Neural cell (in vitro differentiated cells): Measurements from ENCODE around the gene GPHN. TPM values are rescaled to one million over a fixed set of nuclear protein-coding genes. Genes with fewer than 3 reads are reported as not detected.

Experiments used
- H2AFZ ChIP-seq: fragments of 200-600, 300-800 bp; sonication (generic), shearing (Covaris generic); 2 replicates; pipeline ENCODE4 v1.6.0; 2014; ENCODE audit warnings: low read depth, mild to moderate bottlenecking, antibody characterized with exemption, low read length, moderate library complexity
- H3F3A ChIP-seq: fragments of 200-600 bp; shearing (Covaris generic); 2 replicates; pipeline ENCODE4 v1.6.1; 2016; ENCODE audit warnings: mild to moderate bottlenecking, moderate library complexity, mixed read lengths, antibody characterized with exemption, low read length; ENCODE audit not compliant: insufficient read depth, poor library complexity, severe bottlenecking
- H3K27ac ChIP-seq: fragments of 200-600, 300-800 bp; sonication (generic), shearing (Covaris generic); 2 replicates; pipeline ENCODE4 v1.5.1; 2014; ENCODE audit warnings: mild to moderate bottlenecking, low read length, moderate library complexity
- H3K27me3 ChIP-seq: fragments of 300-800, 200-600 bp; sonication (generic), shearing (Covaris generic); 2 replicates; pipeline ENCODE4 v1.6.0; 2014; ENCODE audit warnings: mild to moderate bottlenecking, low read depth, low read length, moderate library complexity; ENCODE audit not compliant: insufficient read depth
- H3K36me3 ChIP-seq: fragments of 300-800, 200-600 bp; sonication (generic), shearing (Covaris generic); 2 replicates; pipeline ENCODE4 v1.5.1; 2014; ENCODE audit warnings: mild to moderate bottlenecking, antibody characterized with exemption, low read length, moderate library complexity; ENCODE audit not compliant: insufficient read depth
- H3K4me2 ChIP-seq: fragments of 300-800, 200-600 bp; sonication (generic), shearing (Covaris generic); 2 replicates; pipeline ENCODE4 v1.6.0; 2014; ENCODE audit warnings: mild to moderate bottlenecking, low read length
- H3K4me3 ChIP-seq: fragments of 300-800, 200-600 bp; sonication (generic), shearing (Covaris generic); 2 replicates; pipeline ENCODE4 v1.5.1; 2014; ENCODE audit warnings: mild to moderate bottlenecking, low read length, moderate library complexity
- H3K79me2 ChIP-seq: fragments of 200-600 bp; shearing (Covaris generic); replicated peaks from 2 replicates; pipeline ENCODE4 v1.6.0; 2014; ENCODE audit warnings: mild to moderate bottlenecking, low read length, moderate library complexity; ENCODE audit not compliant: insufficient read depth
- H3K9ac ChIP-seq: fragments of 300-800, 200-600 bp; sonication (generic), shearing (Covaris generic); 2 replicates; pipeline ENCODE4 v1.6.1; 2016; ENCODE audit warnings: mild to moderate bottlenecking, low read length, mixed read lengths
- H3K9me2 ChIP-seq: fragments of 200-600 bp; shearing (Covaris generic); 2 replicates; pipeline ENCODE4 v1.6.1; 2016; ENCODE audit warnings: mild to moderate bottlenecking, low read length, mixed read lengths; ENCODE audit not compliant: insufficient read depth
- H3K9me3 ChIP-seq: fragments of 200-600, 300-800 bp; sonication (generic), shearing (Covaris generic); 2 replicates; pipeline ENCODE4 v1.6.1; 2016; ENCODE audit warnings: mild to moderate bottlenecking, mixed run types, low read length, moderate library complexity, mixed read lengths
- H4K20me1 ChIP-seq: fragments of 200-600 bp; shearing (Covaris generic); 2 replicates; pipeline ENCODE4 v1.6.1; 2016; ENCODE audit warnings: mild to moderate bottlenecking, mixed run types; ENCODE audit not compliant: insufficient read depth
- EP300 ChIP-seq: fragments of 450-650 bp; conservative IDR thresholded peaks from 2 replicates; pipeline ENCODE4 v1.6.1; 2014; ENCODE audit warnings: antibody characterized with exemption, mild to moderate bottlenecking, moderate library complexity; ENCODE audit not compliant: poor library complexity, severe bottlenecking
- EZH2 ChIP-seq: fragments of 200-600, 300-800 bp; shearing (Covaris generic), sonication (generic); IDR thresholded peaks from 2 replicates; pipeline ENCODE4 v1.6.1; 2014; ENCODE audit warnings: antibody characterized with exemption, low read length, borderline replicate concordance, mild to moderate bottlenecking; ENCODE audit not compliant: insufficient read depth, poor library complexity, severe bottlenecking
- MXI1 ChIP-seq: fragments of 450-650 bp; conservative IDR thresholded peaks from 2 replicates; pipeline ENCODE4 v1.6.1; 2014; ENCODE audit warnings: antibody characterized with exemption, mild to moderate bottlenecking; ENCODE audit not compliant: poor library complexity, severe bottlenecking
- POLR2AphosphoS5 ChIP-seq: IDR thresholded peaks from 2 replicates; pipeline ENCODE4 v1.6.1; 2012
- RAD21 ChIP-seq: fragments of 450-650 bp; conservative IDR thresholded peaks from 2 replicates; pipeline ENCODE4 v1.6.1; 2014; ENCODE audit warnings: antibody characterized with exemption, mild to moderate bottlenecking, moderate library complexity
- SMC3 ChIP-seq: fragments of 450-650 bp; conservative IDR thresholded peaks from 2 replicates; pipeline ENCODE4 v1.6.1; 2014; ENCODE audit warnings: antibody characterized with exemption, mild to moderate bottlenecking, moderate library complexity; ENCODE audit not compliant: poor library complexity
- TAF1 ChIP-seq: IDR thresholded peaks from 2 replicates; pipeline ENCODE4 v1.6.1; 2012; ENCODE audit warnings: low read depth
- polyA plus RNA-seq: library from polyadenylated mRNA; depleted of rRNA; stranded (reverse); fragments of >200 nt; gene quantifications from 2 replicates; pipeline ENCODE4 v1.2.3, GENCODE V29; 2014
- TF ChIP-seq, protein P1 (sequence below): IDR thresholded peaks from 2 replicates; pipeline ENCODE4 v1.6.1; 2012; ENCODE audit warnings: borderline replicate concordance
- TF ChIP-seq, protein P2 (sequence below): fragments of 450-650 bp; IDR thresholded peaks from 2 replicates; pipeline ENCODE4 v1.5.1; 2014; ENCODE audit warnings: antibody characterized with exemption, mild to moderate bottlenecking, moderate library complexity; ENCODE audit not compliant: poor library complexity, severe bottlenecking

The GPHN gene
- polyA plus RNA-seq, 1 donor from 2014 or later: 135 TPM

DNA sequence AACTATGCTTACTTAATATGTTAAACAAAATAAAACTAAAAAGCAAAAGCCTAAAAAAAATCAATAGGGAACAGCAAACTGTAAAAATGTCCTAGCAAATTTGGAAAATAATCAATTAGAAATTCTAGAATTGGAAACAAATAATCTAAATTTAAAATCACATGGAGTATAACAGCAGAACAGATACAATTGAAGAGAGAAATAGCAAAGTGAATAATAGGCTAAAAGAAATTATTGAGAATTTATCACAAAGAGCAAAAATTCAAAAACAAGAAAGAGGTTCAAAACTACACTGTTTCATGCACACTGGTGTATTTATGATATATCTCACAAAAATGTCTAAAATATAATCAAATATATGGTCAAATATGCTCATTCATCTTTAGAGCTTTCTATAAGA lies 231.9 kb downstream of the GPHN start:
- H3K36me3 ChIP-seq: no peaks in the 10 kb centered on the region
- H3K27ac ChIP-seq: no peak overlapping the region
- H3K9me3 ChIP-seq: no peaks in the 10 kb centered on the region
- no peak overlapping the region for H2AFZ ChIP-seq
- TF ChIP-seq POLR2AphosphoS5: no peak
- TF ChIP-seq, protein P1, sequence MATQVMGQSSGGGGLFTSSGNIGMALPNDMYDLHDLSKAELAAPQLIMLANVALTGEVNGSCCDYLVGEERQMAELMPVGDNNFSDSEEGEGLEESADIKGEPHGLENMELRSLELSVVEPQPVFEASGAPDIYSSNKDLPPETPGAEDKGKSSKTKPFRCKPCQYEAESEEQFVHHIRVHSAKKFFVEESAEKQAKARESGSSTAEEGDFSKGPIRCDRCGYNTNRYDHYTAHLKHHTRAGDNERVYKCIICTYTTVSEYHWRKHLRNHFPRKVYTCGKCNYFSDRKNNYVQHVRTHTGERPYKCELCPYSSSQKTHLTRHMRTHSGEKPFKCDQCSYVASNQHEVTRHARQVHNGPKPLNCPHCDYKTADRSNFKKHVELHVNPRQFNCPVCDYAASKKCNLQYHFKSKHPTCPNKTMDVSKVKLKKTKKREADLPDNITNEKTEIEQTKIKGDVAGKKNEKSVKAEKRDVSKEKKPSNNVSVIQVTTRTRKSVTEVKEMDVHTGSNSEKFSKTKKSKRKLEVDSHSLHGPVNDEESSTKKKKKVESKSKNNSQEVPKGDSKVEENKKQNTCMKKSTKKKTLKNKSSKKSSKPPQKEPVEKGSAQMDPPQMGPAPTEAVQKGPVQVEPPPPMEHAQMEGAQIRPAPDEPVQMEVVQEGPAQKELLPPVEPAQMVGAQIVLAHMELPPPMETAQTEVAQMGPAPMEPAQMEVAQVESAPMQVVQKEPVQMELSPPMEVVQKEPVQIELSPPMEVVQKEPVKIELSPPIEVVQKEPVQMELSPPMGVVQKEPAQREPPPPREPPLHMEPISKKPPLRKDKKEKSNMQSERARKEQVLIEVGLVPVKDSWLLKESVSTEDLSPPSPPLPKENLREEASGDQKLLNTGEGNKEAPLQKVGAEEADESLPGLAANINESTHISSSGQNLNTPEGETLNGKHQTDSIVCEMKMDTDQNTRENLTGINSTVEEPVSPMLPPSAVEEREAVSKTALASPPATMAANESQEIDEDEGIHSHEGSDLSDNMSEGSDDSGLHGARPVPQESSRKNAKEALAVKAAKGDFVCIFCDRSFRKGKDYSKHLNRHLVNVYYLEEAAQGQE: no peak
- no peak for TF ChIP-seq EZH2
- TF ChIP-seq MXI1: no peak
- TF ChIP-seq EP300: no peak
- no peak for TF ChIP-seq RAD21
- no peak for TF ChIP-seq TAF1
- TF ChIP-seq SMC3: no peak
- TF ChIP-seq, protein P2, sequence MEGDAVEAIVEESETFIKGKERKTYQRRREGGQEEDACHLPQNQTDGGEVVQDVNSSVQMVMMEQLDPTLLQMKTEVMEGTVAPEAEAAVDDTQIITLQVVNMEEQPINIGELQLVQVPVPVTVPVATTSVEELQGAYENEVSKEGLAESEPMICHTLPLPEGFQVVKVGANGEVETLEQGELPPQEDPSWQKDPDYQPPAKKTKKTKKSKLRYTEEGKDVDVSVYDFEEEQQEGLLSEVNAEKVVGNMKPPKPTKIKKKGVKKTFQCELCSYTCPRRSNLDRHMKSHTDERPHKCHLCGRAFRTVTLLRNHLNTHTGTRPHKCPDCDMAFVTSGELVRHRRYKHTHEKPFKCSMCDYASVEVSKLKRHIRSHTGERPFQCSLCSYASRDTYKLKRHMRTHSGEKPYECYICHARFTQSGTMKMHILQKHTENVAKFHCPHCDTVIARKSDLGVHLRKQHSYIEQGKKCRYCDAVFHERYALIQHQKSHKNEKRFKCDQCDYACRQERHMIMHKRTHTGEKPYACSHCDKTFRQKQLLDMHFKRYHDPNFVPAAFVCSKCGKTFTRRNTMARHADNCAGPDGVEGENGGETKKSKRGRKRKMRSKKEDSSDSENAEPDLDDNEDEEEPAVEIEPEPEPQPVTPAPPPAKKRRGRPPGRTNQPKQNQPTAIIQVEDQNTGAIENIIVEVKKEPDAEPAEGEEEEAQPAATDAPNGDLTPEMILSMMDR: no peak
- no peaks in the 10 kb centered on the region for H4K20me1 ChIP-seq
- H3K9ac ChIP-seq: no peak overlapping the region
- H3F3A ChIP-seq: no peaks in the 10 kb centered on the region
- H3K4me3 ChIP-seq: no peak overlapping the region
- no peak overlapping the region for H3K4me2 ChIP-seq
- no peaks in the 10 kb centered on the region for H3K27me3 ChIP-seq
- no peaks in the 10 kb centered on the region for H3K9me2 ChIP-seq
- H3K79me2 ChIP-seq: no peaks in the 10 kb centered on the region

DNA sequence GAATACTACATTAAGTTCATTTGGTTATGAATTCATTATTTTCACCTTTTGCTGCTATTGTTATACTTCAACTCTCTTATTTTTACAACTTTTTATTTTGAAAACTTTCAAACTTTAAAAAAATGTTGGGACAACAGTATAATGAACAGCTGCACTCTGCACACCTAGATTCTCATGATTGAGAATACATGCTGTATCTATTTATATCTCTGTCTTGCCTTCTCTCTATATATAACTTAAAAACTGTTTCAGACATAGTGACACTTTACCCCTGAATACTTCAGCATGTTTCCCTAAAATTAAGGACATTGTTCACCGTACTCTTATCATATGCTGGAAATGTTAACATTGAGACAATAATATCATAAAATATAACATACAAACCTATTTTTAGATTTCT lies 237.1 kb downstream of the GPHN start:
- no peaks in the 10 kb centered on the region for H3K36me3 ChIP-seq
- no peaks in the 10 kb centered on the region for H3K9me2 ChIP-seq
- H3K4me2 ChIP-seq: no peak overlapping the region
- no peak overlapping the region for H3K9ac ChIP-seq
- no peaks in the 10 kb centered on the region for H3K79me2 ChIP-seq
- TF ChIP-seq RAD21: no peak
- no peak for TF ChIP-seq MXI1
- TF ChIP-seq SMC3: no peak
- no peak for TF ChIP-seq POLR2AphosphoS5
- H2AFZ ChIP-seq: no peak overlapping the region
- H3K27ac ChIP-seq: no peak overlapping the region
- H3K9me3 ChIP-seq: no peaks in the 10 kb centered on the region
- no peaks in the 10 kb centered on the region for H4K20me1 ChIP-seq
- H3F3A ChIP-seq: no peaks in the 10 kb centered on the region
- no peak overlapping the region for H3K4me3 ChIP-seq
- H3K27me3 ChIP-seq: no peaks in the 10 kb centered on the region
